Panc1 (cell line): ENCODE measurements around the gene SATB2. TPM values are rescaled to one million over a fixed set of nuclear protein-coding genes. Genes with fewer than 3 reads are reported as not detected.

Experiments used
- ATAC-seq: fragments of 200-7000 bp; cut with Tn5 transposase; 2 replicates; pipeline ENCODE4 v1.9.1; 2020; ENCODE audit warnings: mild to moderate bottlenecking, moderate library complexity
- BruUV-seq: library from RNA; stranded (reverse); fragments of 400-500 nt; replicated peaks from 2 replicates; lab custom pipeline; 2021; lab: Mats Ljungman, UMichigan
- CTCF ChIA-PET: fragments of 300-600 bp; sonication (Branson Sonifier 250); formaldehyde crosslinking; loops from one replicate; lab custom pipeline; 2022; ENCODE audit warnings: antibody characterized with exemption; lab: Charles Lee
- POLR2A ChIA-PET: fragments of 300-600 bp; sonication (Branson Sonifier 250); formaldehyde crosslinking; loops from one replicate; lab custom pipeline; 2022; ENCODE audit warnings: antibody characterized with exemption; lab: Charles Lee
- DNase-seq: peaks from one replicate; pipeline ENCODE4 v3.0.0-alpha.2; 2010; ENCODE audit warnings: low read depth, low spot score
- H3K27ac ChIP-seq: 2 replicates; pipeline ENCODE4 v1.5.1; 2011; ENCODE audit warnings: mild to moderate bottlenecking, low read length, inconsistent platforms
- H3K27me3 ChIP-seq: fragments of 200-500 bp; sonication (Bioruptor generic); 2 replicates; pipeline ENCODE4 v1.6.0; 2014; ENCODE audit warnings: low read length, inconsistent platforms; ENCODE audit not compliant: control insufficient read depth, insufficient read depth
- H3K36me3 ChIP-seq: fragments of 200-500 bp; sonication (Bioruptor generic); 2 replicates; pipeline ENCODE4 v1.5.1; 2014; ENCODE audit warnings: inconsistent platforms, mild to moderate bottlenecking, low read length, moderate library complexity; ENCODE audit not compliant: control insufficient read depth, insufficient read depth
- H3K4me1 ChIP-seq: 2 replicates; pipeline ENCODE4 v1.5.1; 2011; ENCODE audit warnings: inconsistent platforms, mild to moderate bottlenecking, low read length, moderate library complexity; ENCODE audit not compliant: control insufficient read depth, insufficient read depth
- H3K4me3 ChIP-seq, 2 experiments: 2 replicates each; pipeline ENCODE4 v1.5.1; 2011 to 2012; ENCODE audit warnings: low read depth in 2 of 2, low read length in 2 of 2, mild to moderate bottlenecking in 2 of 2, inconsistent platforms in 1 of 2, moderate library complexity in 1 of 2
- H3K9me3 ChIP-seq: fragments of 200-500 bp; sonication (Bioruptor generic); 2 replicates; pipeline ENCODE4 v1.5.1; 2014; ENCODE audit warnings: low read depth, mild to moderate bottlenecking, inconsistent platforms, low read length, moderate library complexity; ENCODE audit not compliant: control insufficient read depth, insufficient read depth
- CTCF ChIP-seq: fragments of 450-650 bp; IDR thresholded peaks from 2 replicates; pipeline ENCODE4 v1.5.1; 2017; ENCODE audit warnings: mild to moderate bottlenecking
- POLR2AphosphoS5 ChIP-seq: IDR thresholded peaks from 2 replicates; pipeline ENCODE4 v1.6.1; 2012; ENCODE audit warnings: mild to moderate bottlenecking, low read depth, low read length, moderate library complexity
- REST ChIP-seq, 2 experiments: IDR thresholded peaks; 2 replicates each; pipeline ENCODE4 v1.6.1; 2011 to 2012; ENCODE audit warnings: low read depth in 2 of 2, control low read depth in 1 of 2, low read length in 1 of 2, mild to moderate bottlenecking in 1 of 2, moderate library complexity in 1 of 2; ENCODE audit not compliant: insufficient read depth in 1 of 2
- SIN3A ChIP-seq: IDR thresholded peaks from 2 replicates; pipeline ENCODE4 v1.6.1; 2012; ENCODE audit warnings: low read depth, mild to moderate bottlenecking, low read length, moderate library complexity, borderline replicate concordance; ENCODE audit not compliant: insufficient read depth
- TCF7L2 ChIP-seq: IDR thresholded peaks from 2 replicates; pipeline ENCODE4 v1.6.1; 2011; ENCODE audit warnings: mild to moderate bottlenecking, low read depth, low read length, inconsistent platforms
- in situ Hi-C: cut with HindIII; loops from 2 replicates; pipeline ENCODE4 v1.10.0; 2016; ENCODE audit warnings: low sequenced_read_pairs, low pct_unique_long_range_greater_than_20kb
- intact Hi-C: fragments of 100-400 bp; cut with micrococcal nuclease; formaldehyde crosslinking; loops from one replicate; pipeline ENCODE4 v1.10.0; 2022; ENCODE audit not compliant: unreplicated experiment
- total RNA-seq: library from RNA; stranded (reverse); gene quantifications from one replicate; pipeline ENCODE4 v1.2.1, GENCODE V29; 2021; ENCODE audit not compliant: unreplicated experiment

Gene SATB2
- total RNA-seq, 1 experiment from 2014 or later: 43.2 TPM

- Histone ChIP-seq H3K9me3 (no peaks in the 10 kb centered on the region), H3K4me1 (no peaks in the 10 kb centered on the region), H3K27ac (no peak overlapping the region), H3K36me3 (no peaks in the 10 kb centered on the region), H3K4me3 (no peak overlapping the region), H3K27me3 (no peaks in the 10 kb centered on the region)
- in situ Hi-C loops: no loop called here
- ChIA-PET CTCF (no interaction called here), POLR2A (no interaction called here)
- no peak for TF ChIP-seq POLR2AphosphoS5
- peak; percentile 86 for TF ChIP-seq CTCF
- intact Hi-C loops: loop anchor here (5.0 to 10.0 kb wide), 3 partner anchors 253 to 1114 kb away; no protein-coding TSS in a partner anchor
- no TSS peak for BruUV-seq
- DNase-seq (no peak), ATAC-seq (no peak)
Observed at GRCh38 chr2:199488772-199489400, 31.1 kb upstream of the SATB2 start.

DNA sequence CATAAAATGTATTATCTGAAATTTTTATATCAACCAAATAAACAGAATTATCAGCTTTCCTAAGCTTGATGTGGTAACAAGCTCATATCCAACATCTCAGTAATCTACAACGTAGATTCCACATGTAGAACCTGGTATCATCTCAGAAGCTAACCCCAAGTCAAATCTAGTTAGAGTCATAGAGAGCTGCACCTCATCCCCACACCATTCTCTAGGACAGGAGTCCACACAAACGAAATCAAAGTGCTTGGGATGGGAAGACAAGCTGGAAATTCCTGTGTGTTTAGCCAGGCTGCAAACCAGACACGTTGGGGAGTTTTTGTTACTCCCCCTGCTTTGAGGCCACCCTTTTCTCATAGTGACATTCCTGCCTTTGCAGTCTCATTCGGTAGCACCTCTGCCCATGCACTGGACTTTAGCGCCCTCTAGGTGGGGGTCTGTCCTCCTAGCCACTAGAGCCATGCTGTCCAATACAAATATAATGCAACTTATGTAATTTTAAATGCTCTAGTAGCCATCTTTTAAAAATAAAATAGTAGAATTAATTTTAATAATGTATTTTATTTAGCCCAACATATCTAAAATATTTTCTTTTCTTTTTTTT is 28.1 kb upstream of the SATB2 start:
- Histone ChIP-seq H3K36me3 (no peaks in the 10 kb centered on the region), H3K27ac (no peak overlapping the region), H3K27me3 (no peaks in the 10 kb centered on the region), H3K9me3 (no peaks in the 10 kb centered on the region), H3K4me3 (no peak overlapping the region), H3K4me1 (no peaks in the 10 kb centered on the region)
- in situ Hi-C loops (no loop called here), intact Hi-C loops (loop anchor here (2.0 to 10.0 kb wide), 4 partner anchors 256 to 1171 kb away; no protein-coding TSS in a partner anchor)
- ATAC-seq: peak; percentile 95
- no peak for DNase-seq
- CTCF ChIA-PET: interaction anchor here (0.6 to 2.2 kb wide), 6 partner anchors 14 to 1171 kb away, joined by 3 to 8 read pairs (median 4); no protein-coding TSS in a partner anchor
- TF ChIP-seq POLR2AphosphoS5 (no peak), SIN3A (no peak), REST (IDR thresholded peaks at IDR 0.05; ENCODE audit: insufficient read depth in 1 of 2, low read depth in 2 of 2, low read length in 1 of 2) (no peak), TCF7L2 (no peak), CTCF (peak; percentile 89)
- POLR2A ChIA-PET: no interaction called here
- no TSS peak for BruUV-seq
